ENCODE data around the gene ALDH5A1. TPM values are rescaled to one million over a fixed set of nuclear protein-coding genes. Genes with fewer than 3 reads are reported as not detected.

Gene ALDH5A1
- total RNA-seq, 2 donors from 2014 or later = 4.4 to 8.2 TPM

DNA sequence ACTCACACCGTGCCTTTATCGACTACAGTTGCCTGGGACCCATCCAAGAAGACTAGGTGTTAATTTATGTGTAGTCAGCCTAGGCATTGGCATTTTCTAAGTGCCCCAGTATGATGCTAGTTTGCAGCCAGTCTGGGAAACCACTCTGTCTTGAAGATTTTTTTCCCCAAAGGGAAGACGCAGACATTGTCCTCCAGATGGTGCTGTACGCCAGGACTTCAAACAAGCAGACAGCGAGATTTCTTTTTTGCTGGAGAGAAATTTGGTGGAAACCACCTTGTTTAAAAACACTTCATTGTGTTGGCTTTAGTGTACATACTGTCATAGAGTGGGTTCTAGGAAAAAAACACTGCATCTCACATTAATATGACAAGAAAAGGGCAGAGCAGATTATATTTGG, 30.0 kb downstream of the ALDH5A1 start:
- no peak overlapping the region for H3K4me3 ChIP-seq
- WGBS, 2 donors = 72 to 73% methylated on average over 5 of the region's 5 CpGs
- DNase-seq (no peak), ATAC-seq (no peak)
- H3K4me1 ChIP-seq = no peaks in the 10 kb centered on the region
- no peaks in the 10 kb centered on the region for H3K9me3 ChIP-seq
- H3K27ac ChIP-seq = no peak overlapping the region
- intact Hi-C loops (cut with DNase I) = no loop called here
- no peak for TF ChIP-seq POLR2A (IDR thresholded peaks at IDR 0.05)
- TF ChIP-seq, protein P1, sequence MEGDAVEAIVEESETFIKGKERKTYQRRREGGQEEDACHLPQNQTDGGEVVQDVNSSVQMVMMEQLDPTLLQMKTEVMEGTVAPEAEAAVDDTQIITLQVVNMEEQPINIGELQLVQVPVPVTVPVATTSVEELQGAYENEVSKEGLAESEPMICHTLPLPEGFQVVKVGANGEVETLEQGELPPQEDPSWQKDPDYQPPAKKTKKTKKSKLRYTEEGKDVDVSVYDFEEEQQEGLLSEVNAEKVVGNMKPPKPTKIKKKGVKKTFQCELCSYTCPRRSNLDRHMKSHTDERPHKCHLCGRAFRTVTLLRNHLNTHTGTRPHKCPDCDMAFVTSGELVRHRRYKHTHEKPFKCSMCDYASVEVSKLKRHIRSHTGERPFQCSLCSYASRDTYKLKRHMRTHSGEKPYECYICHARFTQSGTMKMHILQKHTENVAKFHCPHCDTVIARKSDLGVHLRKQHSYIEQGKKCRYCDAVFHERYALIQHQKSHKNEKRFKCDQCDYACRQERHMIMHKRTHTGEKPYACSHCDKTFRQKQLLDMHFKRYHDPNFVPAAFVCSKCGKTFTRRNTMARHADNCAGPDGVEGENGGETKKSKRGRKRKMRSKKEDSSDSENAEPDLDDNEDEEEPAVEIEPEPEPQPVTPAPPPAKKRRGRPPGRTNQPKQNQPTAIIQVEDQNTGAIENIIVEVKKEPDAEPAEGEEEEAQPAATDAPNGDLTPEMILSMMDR (IDR thresholded peaks at IDR 0.05) = peak in 1 of 7 experiments; percentile 6
- H3K36me3 ChIP-seq (replicated peaks in 1 of 2; ENCODE audit: insufficient read depth in 1 of 2, low read depth in 2 of 2) = no peaks in the 10 kb centered on the region
- H3K27me3 ChIP-seq = no peaks in the 10 kb centered on the region

DNA sequence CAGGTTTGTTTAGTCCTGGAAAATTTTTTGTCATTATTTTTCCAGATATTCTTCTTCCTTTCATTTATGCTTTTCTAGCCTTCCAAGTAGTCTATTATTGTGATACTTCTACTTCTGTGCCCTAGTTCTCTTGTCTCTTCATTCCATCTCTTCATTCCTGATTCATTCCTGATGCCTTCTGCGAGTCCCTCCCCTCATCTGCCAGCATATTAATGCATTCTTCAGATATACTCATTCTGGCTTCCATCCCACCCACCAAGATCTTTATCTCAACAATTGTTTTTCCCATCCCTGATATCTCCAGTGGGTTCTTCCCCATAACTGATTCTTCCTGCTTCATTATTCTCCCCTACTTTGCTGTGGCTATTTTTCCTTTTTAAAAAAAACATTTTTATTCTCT, 35.2 kb downstream of the ALDH5A1 start:
- Histone ChIP-seq H3K4me1 (no peaks in the 10 kb centered on the region), H3K9me3 (no peaks in the 10 kb centered on the region), H3K27ac (no peak overlapping the region), H3K36me3 (replicated peaks in 1 of 2; ENCODE audit: insufficient read depth in 1 of 2, low read depth in 2 of 2) (peaks cover 0 to 4% of the 10 kb centered on the region in 2 donors), H3K27me3 (no peaks in the 10 kb centered on the region), H3K4me3 (no peak overlapping the region)
- DNase-seq (no peak), ATAC-seq (no peak)
- WGBS, 2 donors = 92 to 94% methylated on average over 1 of the region's 1 CpG
- intact Hi-C loops (cut with DNase I) = no loop called here
- TF ChIP-seq, protein P1 (IDR thresholded peaks at IDR 0.05) = no peak
- no peak for TF ChIP-seq POLR2A (IDR thresholded peaks at IDR 0.05)

DNA sequence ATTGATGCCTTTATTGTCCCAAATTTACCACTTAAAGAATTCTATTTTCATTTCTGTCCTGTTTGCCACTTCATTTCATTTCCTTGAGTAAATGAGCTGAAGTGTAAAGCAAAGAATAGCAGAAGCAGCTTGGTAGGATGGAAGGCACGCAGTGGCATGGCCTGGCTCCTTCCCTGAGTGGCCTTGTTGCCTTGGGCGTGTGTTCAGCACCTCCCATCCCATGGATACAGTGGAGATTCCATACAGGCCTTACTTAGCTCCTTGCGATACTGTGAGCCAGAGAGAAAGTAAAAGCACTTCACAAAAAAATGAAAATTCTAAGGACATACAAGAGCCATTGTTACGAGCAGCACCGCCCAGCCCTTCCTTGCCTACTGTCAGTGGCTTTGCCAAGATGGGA, 39.6 kb downstream of the ALDH5A1 start:
- Histone ChIP-seq H3K36me3 (replicated peaks in 1 of 2; ENCODE audit: insufficient read depth in 1 of 2, low read depth in 2 of 2) (peaks cover 0 to 4% of the 10 kb centered on the region in 2 donors), H3K9me3 (no peaks in the 10 kb centered on the region), H3K4me3 (no peak overlapping the region), H3K27me3 (no peaks in the 10 kb centered on the region), H3K27ac (no peak overlapping the region), H3K4me1 (no peaks in the 10 kb centered on the region)
- ATAC-seq = no peak
- intact Hi-C loops (cut with DNase I) = no loop called here
- no peak for DNase-seq
- TF ChIP-seq, protein P1 (IDR thresholded peaks at IDR 0.05) = no peak
- TF ChIP-seq POLR2A (IDR thresholded peaks at IDR 0.05) = no peak
- WGBS, 2 donors = 92% methylated on average over 5 of the region's 5 CpGs

DNA sequence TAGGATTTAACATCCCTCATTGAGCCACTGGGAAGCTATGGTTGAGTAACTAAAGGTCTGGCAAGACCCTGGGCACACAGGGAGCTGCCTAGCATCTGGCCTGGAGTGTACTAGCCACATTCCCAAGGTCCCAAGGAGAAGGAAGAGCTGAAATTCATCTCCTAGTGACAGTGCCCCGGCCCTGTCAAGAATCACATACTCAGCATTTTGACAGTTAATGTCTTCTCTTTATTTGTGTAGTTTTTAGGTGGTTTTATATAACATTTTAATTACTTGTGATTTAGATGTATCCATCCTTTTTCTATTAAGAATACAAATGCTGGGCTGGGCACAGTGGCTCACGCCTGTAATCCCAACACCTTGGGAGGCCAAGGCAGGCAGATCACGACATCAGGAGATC, 40.4 kb downstream of the ALDH5A1 start:
- Histone ChIP-seq H3K9me3 (no peaks in the 10 kb centered on the region), H3K4me3 (no peak overlapping the region), H3K27ac (no peak overlapping the region), H3K4me1 (no peaks in the 10 kb centered on the region), H3K36me3 (replicated peaks in 1 of 2; ENCODE audit: insufficient read depth in 1 of 2, low read depth in 2 of 2) (peaks cover 0 to 4% of the 10 kb centered on the region in 2 donors), H3K27me3 (no peaks in the 10 kb centered on the region)
- ATAC-seq (no peak), DNase-seq (no peak)
- intact Hi-C loops (cut with DNase I) = no loop called here
- TF ChIP-seq POLR2A (IDR thresholded peaks at IDR 0.05) = no peak
- TF ChIP-seq, protein P1 (IDR thresholded peaks at IDR 0.05) = no peak
- WGBS, 2 donors = 80 to 96% methylated on average over 3 of the region's 3 CpGs

DNA sequence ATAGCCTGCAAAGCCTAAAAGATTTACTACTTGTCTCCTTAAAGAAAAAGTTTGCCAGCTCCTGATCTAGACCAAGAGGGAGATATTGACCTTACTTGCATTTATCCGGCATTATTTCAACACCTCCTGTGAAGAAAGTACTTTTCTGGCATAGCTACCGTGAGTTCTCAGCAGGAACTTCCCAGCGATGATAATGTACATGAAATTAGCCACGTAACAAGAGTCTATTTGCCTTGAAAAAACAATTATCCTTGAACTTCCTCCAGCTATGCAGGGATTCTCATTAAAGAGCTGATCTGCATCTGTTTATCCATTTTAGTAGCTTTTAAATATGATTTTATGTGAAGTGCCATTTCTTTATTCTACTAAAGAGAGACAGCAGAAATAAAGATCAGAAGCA, 41.7 kb downstream of the ALDH5A1 start:
- 43 to 56% methylated on average over 4 of the region's 4 CpGs for WGBS, 2 donors

More for the DNA sequence above, 41.7 kb downstream of the ALDH5A1 start:
- no peak for DNase-seq
- no peak for ATAC-seq
- H3K27me3 ChIP-seq = no peaks in the 10 kb centered on the region
- intact Hi-C loops (cut with DNase I) = no loop called here
- no peaks in the 10 kb centered on the region for H3K4me1 ChIP-seq
- peaks cover 0 to 4% of the 10 kb centered on the region in 2 donors for H3K36me3 ChIP-seq (replicated peaks in 1 of 2; ENCODE audit: insufficient read depth in 1 of 2, low read depth in 2 of 2)
- TF ChIP-seq, protein P1 (IDR thresholded peaks at IDR 0.05) = no peak
- TF ChIP-seq POLR2A (IDR thresholded peaks at IDR 0.05) = no peak
- no peak overlapping the region for H3K4me3 ChIP-seq
- H3K9me3 ChIP-seq = no peaks in the 10 kb centered on the region
- no peak overlapping the region for H3K27ac ChIP-seq

Data from body of pancreas (tissue), 4 donors.